Esophagus muscularis mucosa (tissue), 3 donors: Measurements from ENCODE around the gene UGT2A1.

Experiments used
- POLR2A ChIP-seq: fragments of 450-650 bp; IDR thresholded peaks from one replicate; pipeline ENCODE4 v1.6.1; 2017; ENCODE audit warnings: antibody characterized with exemption, moderate library complexity, mild to moderate bottlenecking, low read depth
- POLR2AphosphoS5 ChIP-seq, 2 donors: sonication (generic); formaldehyde crosslinking; IDR thresholded peaks; one replicate each; pipeline ENCODE4 v1.6.1; 2017; ENCODE audit warnings: antibody characterized with exemption in 2 of 2
- TF ChIP-seq, protein P1 (sequence below), 3 experiments: fragments of 200-600 bp in 2 of 3; fragments of 450-650 bp in 1 of 3; sonication (generic) in 2 of 3; IDR thresholded peaks; one replicate each; pipeline ENCODE4 v1.5.1; 2017 to 2019; ENCODE audit warnings: antibody characterized with exemption in 3 of 3, mild to moderate bottlenecking in 2 of 3, moderate library complexity in 1 of 3

DNA sequence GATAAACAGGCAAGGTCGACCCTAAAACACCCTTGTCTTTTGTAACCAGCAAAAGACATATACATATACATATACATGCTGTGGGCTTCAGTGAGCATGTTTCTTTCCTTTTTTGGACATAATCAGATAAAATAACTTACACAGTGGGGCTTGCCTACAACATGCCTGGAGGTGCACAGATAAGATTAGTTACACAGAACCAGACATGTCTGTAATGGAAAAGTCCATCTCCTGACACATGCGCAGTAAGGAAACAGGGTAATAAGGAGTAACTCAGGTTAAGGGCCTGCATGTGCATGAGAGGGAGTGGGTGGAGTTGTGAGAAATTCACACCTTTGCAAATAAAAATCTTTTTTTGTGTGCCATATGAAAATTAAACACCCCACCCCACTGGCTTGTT lies 3.4 kb downstream of the UGT2A1 start:
- TF ChIP-seq, protein P1, sequence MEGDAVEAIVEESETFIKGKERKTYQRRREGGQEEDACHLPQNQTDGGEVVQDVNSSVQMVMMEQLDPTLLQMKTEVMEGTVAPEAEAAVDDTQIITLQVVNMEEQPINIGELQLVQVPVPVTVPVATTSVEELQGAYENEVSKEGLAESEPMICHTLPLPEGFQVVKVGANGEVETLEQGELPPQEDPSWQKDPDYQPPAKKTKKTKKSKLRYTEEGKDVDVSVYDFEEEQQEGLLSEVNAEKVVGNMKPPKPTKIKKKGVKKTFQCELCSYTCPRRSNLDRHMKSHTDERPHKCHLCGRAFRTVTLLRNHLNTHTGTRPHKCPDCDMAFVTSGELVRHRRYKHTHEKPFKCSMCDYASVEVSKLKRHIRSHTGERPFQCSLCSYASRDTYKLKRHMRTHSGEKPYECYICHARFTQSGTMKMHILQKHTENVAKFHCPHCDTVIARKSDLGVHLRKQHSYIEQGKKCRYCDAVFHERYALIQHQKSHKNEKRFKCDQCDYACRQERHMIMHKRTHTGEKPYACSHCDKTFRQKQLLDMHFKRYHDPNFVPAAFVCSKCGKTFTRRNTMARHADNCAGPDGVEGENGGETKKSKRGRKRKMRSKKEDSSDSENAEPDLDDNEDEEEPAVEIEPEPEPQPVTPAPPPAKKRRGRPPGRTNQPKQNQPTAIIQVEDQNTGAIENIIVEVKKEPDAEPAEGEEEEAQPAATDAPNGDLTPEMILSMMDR (IDR thresholded peaks at IDR 0.05): no peak
- TF ChIP-seq POLR2A (no peak), POLR2AphosphoS5 (IDR thresholded peaks at IDR 0.05) (no peak)
